MM.1S (cell line): Measurements from ENCODE around the gene PPARGC1A.

Source experiments
- EZH2 ChIP-seq: fragments of 300-600 bp; sonication (generic); optimal IDR thresholded peaks from 2 replicates; pipeline ENCODE3; 2017; ENCODE audit warnings: low read depth, mild to moderate bottlenecking, antibody characterized with exemption, low read length, mixed read lengths
- TF ChIP-seq, protein P1 (sequence below): fragments of 300-600 bp; sonication (generic); IDR thresholded peaks from 2 replicates; pipeline ENCODE4 v1.5.1; 2016; ENCODE audit warnings: antibody characterized with exemption, low read length, mixed read lengths

DNA sequence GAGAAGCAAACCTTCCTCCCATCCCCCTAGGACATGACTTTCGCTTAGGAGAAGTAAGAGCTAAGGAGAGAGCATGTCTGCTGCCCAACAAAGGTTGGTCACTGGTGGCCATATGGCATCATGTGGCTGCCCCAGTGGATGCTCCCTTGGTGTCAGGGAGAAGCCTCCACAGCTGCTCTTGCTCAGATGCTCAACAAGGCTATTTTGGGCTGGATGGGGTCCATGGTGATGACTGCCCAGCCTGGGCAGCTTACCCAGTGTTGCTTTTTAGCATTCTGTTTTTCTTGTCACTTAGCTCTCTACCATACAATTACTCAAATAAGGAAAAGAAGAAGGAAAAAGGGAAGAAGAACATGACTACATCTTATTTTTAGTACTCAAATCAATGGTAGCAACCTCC, 48.9 kb upstream of the PPARGC1A start:
- TF ChIP-seq, protein P1, sequence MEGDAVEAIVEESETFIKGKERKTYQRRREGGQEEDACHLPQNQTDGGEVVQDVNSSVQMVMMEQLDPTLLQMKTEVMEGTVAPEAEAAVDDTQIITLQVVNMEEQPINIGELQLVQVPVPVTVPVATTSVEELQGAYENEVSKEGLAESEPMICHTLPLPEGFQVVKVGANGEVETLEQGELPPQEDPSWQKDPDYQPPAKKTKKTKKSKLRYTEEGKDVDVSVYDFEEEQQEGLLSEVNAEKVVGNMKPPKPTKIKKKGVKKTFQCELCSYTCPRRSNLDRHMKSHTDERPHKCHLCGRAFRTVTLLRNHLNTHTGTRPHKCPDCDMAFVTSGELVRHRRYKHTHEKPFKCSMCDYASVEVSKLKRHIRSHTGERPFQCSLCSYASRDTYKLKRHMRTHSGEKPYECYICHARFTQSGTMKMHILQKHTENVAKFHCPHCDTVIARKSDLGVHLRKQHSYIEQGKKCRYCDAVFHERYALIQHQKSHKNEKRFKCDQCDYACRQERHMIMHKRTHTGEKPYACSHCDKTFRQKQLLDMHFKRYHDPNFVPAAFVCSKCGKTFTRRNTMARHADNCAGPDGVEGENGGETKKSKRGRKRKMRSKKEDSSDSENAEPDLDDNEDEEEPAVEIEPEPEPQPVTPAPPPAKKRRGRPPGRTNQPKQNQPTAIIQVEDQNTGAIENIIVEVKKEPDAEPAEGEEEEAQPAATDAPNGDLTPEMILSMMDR = no peak
- no peak for TF ChIP-seq EZH2
